K562 (cell line): ENCODE results near the gene CARMIL1. TPM values are rescaled to one million over a fixed set of nuclear protein-coding genes. Genes with fewer than 3 reads are reported as not detected.

ENCODE experiments used
- ATAC-seq: fragments of 200-7000 bp; cut with Tn5 transposase; 3 replicates; pipeline ENCODE4 v1.9.1; 2020; ENCODE audit warnings: moderate library complexity
- BruUV-seq: library from RNA; stranded (reverse); fragments of 400-500 nt; replicated peaks from 2 replicates; lab custom pipeline; 2021; lab: Mats Ljungman, UMichigan
- CTCF ChIA-PET: fragments of 300-600 bp; formaldehyde crosslinking; extraction: SDS; loops from one replicate; lab custom pipeline; 2021; ENCODE audit warnings: low intra/inter-chr PET ratio; lab: Yijun Ruan, JAX
- POLR2A ChIA-PET: fragments of 300-600, 350-650 bp; sonication (Branson Sonifier 250); formaldehyde crosslinking; extraction: SDS; loops from one replicate; lab custom pipeline; 2021; ENCODE audit warnings: antibody characterized with exemption, inconsistent platforms; lab: Yijun Ruan, JAX
- DNase-seq, 4 experiments: peaks; one replicate each; pipeline versions ENCODE4 v3.0.0 to v3.0.0-alpha.2; 2011 to 2018; ENCODE audit warnings: low spot score in 3 of 4, mixed read lengths in 3 of 4; ENCODE audit errors: extremely low read depth in 1 of 4
- FAIRE-seq: peaks from 2 replicates; lab custom pipeline; 2011; peaks lifted over from hg19 to GRCh38; lab: Jason Lieb, UNC
- H2AFZ ChIP-seq: 2 replicates; pipeline ENCODE4 v1.6.0; 2011; ENCODE audit warnings: low read depth, low read length, control low read depth, inconsistent platforms
- H3K27ac ChIP-seq: fragments of 200-600 bp; 3 replicates; pipeline ENCODE4 v1.8.0; 2011; ENCODE audit warnings: low read depth, mild to moderate bottlenecking, control low read depth, inconsistent platforms, low read length, moderate library complexity, mixed read lengths; ENCODE audit errors: extremely low read depth
- H3K27me3 ChIP-seq, 2 experiments: fragments of 300-600 bp in 1 of 2; 2 replicates in 1 of 2; 3 replicates in 1 of 2; pipeline versions ENCODE4 v1.6.0 to v1.8.0; 2011; ENCODE audit warnings: inconsistent platforms in 2 of 2, low read length in 2 of 2, mild to moderate bottlenecking in 1 of 2, mixed read lengths in 1 of 2, moderate library complexity in 1 of 2; ENCODE audit not compliant: control insufficient read depth in 2 of 2, insufficient read depth in 2 of 2
- H3K36me3 ChIP-seq: fragments of 300-600 bp; 3 replicates; pipeline ENCODE4 v1.8.0; 2011; ENCODE audit warnings: mild to moderate bottlenecking, low read length, inconsistent platforms; ENCODE audit not compliant: control insufficient read depth, insufficient read depth
- H3K4me1 ChIP-seq, 2 experiments: fragments of 200-600 bp in 1 of 2; replicated peaks in 1 of 2; 2 replicates in 1 of 2; 3 replicates in 1 of 2; pipeline versions ENCODE4 v1.5.1 to v1.8.0; 2011; ENCODE audit warnings: inconsistent platforms in 2 of 2, low read length in 2 of 2, mild to moderate bottlenecking in 1 of 2, mixed read lengths in 1 of 2, moderate library complexity in 1 of 2; ENCODE audit not compliant: control insufficient read depth in 2 of 2, insufficient read depth in 2 of 2
- H3K4me2 ChIP-seq: 2 replicates; pipeline ENCODE4 v1.6.1; 2011; ENCODE audit warnings: low read length, control low read depth, inconsistent platforms, mixed read lengths; ENCODE audit not compliant: insufficient read depth
- H3K4me3 ChIP-seq: fragments of 200-600 bp; sonication (generic), shearing (Covaris generic); 2 replicates; pipeline ENCODE4 v1.5.1; 2016; ENCODE audit warnings: control low read depth, inconsistent platforms
- H3K79me2 ChIP-seq: fragments of 200-600 bp; 3 replicates; pipeline ENCODE4 v1.8.0; 2011; ENCODE audit warnings: low read length, inconsistent platforms; ENCODE audit not compliant: control insufficient read depth, insufficient read depth
- H3K9ac ChIP-seq, 2 experiments: 2 replicates each; pipeline versions ENCODE4 v1.6.0 to v1.6.1; 2011; ENCODE audit warnings: low read depth in 2 of 2, low read length in 2 of 2, control low read depth in 1 of 2, inconsistent platforms in 1 of 2, mild to moderate bottlenecking in 1 of 2, mixed read lengths in 1 of 2; ENCODE audit not compliant: insufficient read depth in 1 of 2
- H3K9me1 ChIP-seq: one replicate; pipeline ENCODE4 v1.6.0; 2011; ENCODE audit warnings: inconsistent platforms, mild to moderate bottlenecking, low read length, moderate library complexity; ENCODE audit not compliant: control insufficient read depth, insufficient read depth
- H3K9me3 ChIP-seq: replicated peaks from 2 replicates; pipeline ENCODE4 v1.5.1; 2011; ENCODE audit warnings: low read depth, low read length, inconsistent platforms; ENCODE audit not compliant: control insufficient read depth, insufficient read depth
- H4K20me1 ChIP-seq: replicated peaks from 2 replicates; pipeline ENCODE4 v1.6.1; 2011; ENCODE audit warnings: low read length, inconsistent platforms, mixed read lengths; ENCODE audit not compliant: control insufficient read depth, insufficient read depth
- ARID2 ChIP-seq: fragments of 450-650 bp; IDR thresholded peaks from 2 replicates; pipeline ENCODE4 v1.6.1; 2017; ENCODE audit warnings: antibody characterized with exemption, mild to moderate bottlenecking
- CHD7 ChIP-seq: fragments of 200-600 bp; sonication (generic); IDR thresholded peaks from one replicate; pipeline ENCODE4 v1.6.1; 2012; ENCODE audit warnings: mild to moderate bottlenecking, low read depth, low read length, inconsistent platforms
- MCM2 ChIP-seq: fragments of 450-650 bp; IDR thresholded peaks from 2 replicates; pipeline ENCODE4 v1.6.1; 2017; ENCODE audit warnings: low read depth, mild to moderate bottlenecking
- RHOXF2B ChIP-seq: fragments of 250-450 bp; sonication (Bioruptor Pico); conservative IDR thresholded peaks from 2 replicates; pipeline ENCODE4 v1.5.1; 2021
- SMARCB1 ChIP-seq: IDR thresholded peaks from 2 replicates; pipeline ENCODE4 v1.6.1; 2011; ENCODE audit warnings: improper control_type of control experiment, low read depth; ENCODE audit not compliant: insufficient read length
- TARDBP ChIP-seq: fragments of 450-650 bp; IDR thresholded peaks from 2 replicates; pipeline ENCODE4 v1.6.1; 2016
- THAP7 ChIP-seq: fragments of 250-450 bp; sonication (Bioruptor Pico); IDR thresholded peaks from 2 replicates; pipeline ENCODE4 v1.5.0; 2021
- TRIM28 ChIP-seq: fragments of 450-650 bp; IDR thresholded peaks from 2 replicates; pipeline ENCODE4 v1.6.1; 2017
- ZNF561 ChIP-seq: fragments of 450-650 bp; formaldehyde crosslinking; conservative IDR thresholded peaks from 2 replicates; pipeline ENCODE4 v1.4.0; 2020; ENCODE audit warnings: mild to moderate bottlenecking, moderate library complexity
- WGBS: fragments of 100-300 bp; shearing (Covaris generic); methylation state at CpG from one replicate; pipeline ENCODE4 v1.1.6; 2016; ENCODE audit warnings: low coverage, mixed read lengths; ENCODE audit not compliant: insufficient coverage; ENCODE audit errors: missing lambda C conversion rate; 5-methylcytosine and 5-hydroxymethylcytosine counted together
- in situ Hi-C: fragments of 300-500 bp; cut with MboI; formaldehyde crosslinking; loops from 4 replicates; pipeline ENCODE4 v1.15.0; 2018; ENCODE audit warnings: inconsistent platforms, mixed read lengths
- intact Hi-C: fragments of 100-400 bp; cut with micrococcal nuclease; formaldehyde crosslinking; loops from 2 replicates; pipeline ENCODE4 v1.14.2; 2022
- polyA plus RNA-seq, 8 experiments: library from polyadenylated mRNA; depleted of rRNA in 4 of 8; stranded (reverse) in 5 of 8; unstranded in 3 of 8; fragments of >200 nt; fragmentation: Nextera tagmentation in 2 of 8; fragmentation: Illumina TruSeq in 1 of 8; extraction: Ambion mirVana in 2 of 8; extraction: Trizol in 1 of 8; gene quantifications; 2 replicates each; pipeline versions ENCODE4 v1.2.1 to v1.2.3, GENCODE V29; 2011 to 2014; ENCODE audit warnings: inconsistent platforms in 1 of 8, missing spikeins in 1 of 8
- total RNA-seq, 7 experiments: library from RNA; depleted of rRNA in 6 of 7; stranded (reverse); fragments of >200 nt in 6 of 7; fragmentation: Illumina TruSeq in 2 of 7; extraction: Trizol in 2 of 7; gene quantifications; 2 replicates each; pipeline versions ENCODE4 v1.2.1 to v1.2.3, GENCODE V29; 2011 to 2021; ENCODE audit warnings: low replicate concordance in 1 of 7

Gene CARMIL1
- total and polyA plus RNA-seq, 9 of the 15 experiments (the other 6 are each of a cell fraction or from before 2014, with no cell fraction given) = 0.04 to 0.32 (median 0.10) TPM; not detected in 1

GRCh38 chr6:25389471-25389870 lies 110.3 kb downstream of the CARMIL1 start:
- DNase-seq (no peak), ATAC-seq (no peak), FAIRE-seq (no peak)
- Histone ChIP-seq H3K4me2 (no peak overlapping the region), H3K27ac (no peak overlapping the region), H3K9ac (no peak overlapping the region), H3K79me2 (no peaks in the 10 kb centered on the region), H3K4me1 (no peaks in the 10 kb centered on the region), H3K27me3 (0 out of 5 replicates have a peak, but pooled peaks cover 0 to 2% of the 10 kb centered on the region in 2 experiments), H3K9me3 (no peaks in the 10 kb centered on the region), H4K20me1 (no peaks in the 10 kb centered on the region), H3K9me1 (no peaks in the 10 kb centered on the region), H3K4me3 (no peak overlapping the region), H3K36me3 (no peaks in the 10 kb centered on the region), H2AFZ (no peak overlapping the region)
- intact Hi-C loops (no loop called here), in situ Hi-C loops (no loop called here)
- CTCF ChIA-PET = no interaction called here
- POLR2A ChIA-PET = interaction anchor here (0.7 kb wide), 1 partner anchor 240 kb away, joined by 3 read pairs; no protein-coding TSS in a partner anchor
- BruUV-seq = no TSS peak
- WGBS = 0% methylated on average over 2 of the region's 2 CpGs
- TF ChIP-seq TARDBP (no peak), ARID2 (no peak), CHD7 (no peak), THAP7 (CRISPR knock-in tag) (no peak), ZNF561 (CRISPR knock-in tag) (no peak), TRIM28 (no peak), MCM2 (no peak), RHOXF2B (CRISPR knock-in tag) (no peak), SMARCB1 (no peak)
